Spleen (tissue), 7 donors: ENCODE results near the gene LCN10.

Experiments used
- CTCF ChIP-seq, 11 experiments: fragments of 200-600 bp in 7 of 11; fragments of 450-650 bp in 4 of 11; sonication (generic) in 4 of 11; IDR thresholded peaks in 8 of 11; conservative IDR thresholded peaks in 3 of 11; 1 replicate in 7 of 11; 2 replicates in 4 of 11; pipeline versions ENCODE4 v1.4.0 to v1.8.0; 2016 to 2021; ENCODE audit warnings: antibody characterized with exemption in 11 of 11, inconsistent platforms in 4 of 11, mild to moderate bottlenecking in 1 of 11
- POLR2A ChIP-seq, 3 donors: fragments of 450-650 bp; IDR thresholded peaks; one replicate each; pipeline ENCODE4 v1.5.1; 2017; ENCODE audit warnings: antibody characterized with exemption in 3 of 3, mild to moderate bottlenecking in 1 of 3
- donor health status: DM: no; HTN: no; CAD: no; lungs with moderate emphysema.
- donor health status: DM: no; HTN: no; CAD: no.
- donor health status: DM: no; HTN: no; CAD: no.

- TF ChIP-seq CTCF (IDR thresholded peaks at IDR 0.05 in 8 of 11, conservative IDR thresholded peaks at IDR 0.05 in 3 of 11) (peak; percentile 64 to 91 (median 86)), POLR2A (IDR thresholded peaks at IDR 0.05) (no peak)
Observed at GRCh38 chr9:136791516-136792276, 49.0 kb upstream of the LCN10 start.
